Panc1 (cell line): Measurements from ENCODE around the gene NSD1. TPM values are rescaled to one million over a fixed set of nuclear protein-coding genes. Genes with fewer than 3 reads are reported as not detected.

Source experiments
- ATAC-seq: fragments of 200-7000 bp; cut with Tn5 transposase; 2 replicates; pipeline ENCODE4 v1.9.1; 2020; ENCODE audit warnings: mild to moderate bottlenecking, moderate library complexity
- BruUV-seq: library from RNA; stranded (reverse); fragments of 400-500 nt; replicated peaks from 2 replicates; lab custom pipeline; 2021; lab: Mats Ljungman, UMichigan
- CTCF ChIA-PET: fragments of 300-600 bp; sonication (Branson Sonifier 250); formaldehyde crosslinking; loops from one replicate; lab custom pipeline; 2022; ENCODE audit warnings: antibody characterized with exemption; lab: Charles Lee
- POLR2A ChIA-PET: fragments of 300-600 bp; sonication (Branson Sonifier 250); formaldehyde crosslinking; loops from one replicate; lab custom pipeline; 2022; ENCODE audit warnings: antibody characterized with exemption; lab: Charles Lee
- DNase-seq: peaks from one replicate; pipeline ENCODE4 v3.0.0-alpha.2; 2010; ENCODE audit warnings: low read depth, low spot score
- H3K27ac ChIP-seq: 2 replicates; pipeline ENCODE4 v1.5.1; 2011; ENCODE audit warnings: mild to moderate bottlenecking, low read length, inconsistent platforms
- H3K27me3 ChIP-seq: fragments of 200-500 bp; sonication (Bioruptor generic); 2 replicates; pipeline ENCODE4 v1.6.0; 2014; ENCODE audit warnings: low read length, inconsistent platforms; ENCODE audit not compliant: control insufficient read depth, insufficient read depth
- H3K36me3 ChIP-seq: fragments of 200-500 bp; sonication (Bioruptor generic); 2 replicates; pipeline ENCODE4 v1.5.1; 2014; ENCODE audit warnings: inconsistent platforms, mild to moderate bottlenecking, low read length, moderate library complexity; ENCODE audit not compliant: control insufficient read depth, insufficient read depth
- H3K4me1 ChIP-seq: 2 replicates; pipeline ENCODE4 v1.5.1; 2011; ENCODE audit warnings: inconsistent platforms, mild to moderate bottlenecking, low read length, moderate library complexity; ENCODE audit not compliant: control insufficient read depth, insufficient read depth
- H3K4me3 ChIP-seq, 2 experiments: 2 replicates each; pipeline ENCODE4 v1.5.1; 2011 to 2012; ENCODE audit warnings: low read depth in 2 of 2, low read length in 2 of 2, mild to moderate bottlenecking in 2 of 2, inconsistent platforms in 1 of 2, moderate library complexity in 1 of 2
- H3K9me3 ChIP-seq: fragments of 200-500 bp; sonication (Bioruptor generic); 2 replicates; pipeline ENCODE4 v1.5.1; 2014; ENCODE audit warnings: low read depth, mild to moderate bottlenecking, inconsistent platforms, low read length, moderate library complexity; ENCODE audit not compliant: control insufficient read depth, insufficient read depth
- CTCF ChIP-seq: fragments of 450-650 bp; IDR thresholded peaks from 2 replicates; pipeline ENCODE4 v1.5.1; 2017; ENCODE audit warnings: mild to moderate bottlenecking
- POLR2AphosphoS5 ChIP-seq: IDR thresholded peaks from 2 replicates; pipeline ENCODE4 v1.6.1; 2012; ENCODE audit warnings: mild to moderate bottlenecking, low read depth, low read length, moderate library complexity
- REST ChIP-seq, 2 experiments: IDR thresholded peaks; 2 replicates each; pipeline ENCODE4 v1.6.1; 2011 to 2012; ENCODE audit warnings: low read depth in 2 of 2, control low read depth in 1 of 2, low read length in 1 of 2, mild to moderate bottlenecking in 1 of 2, moderate library complexity in 1 of 2; ENCODE audit not compliant: insufficient read depth in 1 of 2
- SIN3A ChIP-seq: IDR thresholded peaks from 2 replicates; pipeline ENCODE4 v1.6.1; 2012; ENCODE audit warnings: low read depth, mild to moderate bottlenecking, low read length, moderate library complexity, borderline replicate concordance; ENCODE audit not compliant: insufficient read depth
- TCF7L2 ChIP-seq: IDR thresholded peaks from 2 replicates; pipeline ENCODE4 v1.6.1; 2011; ENCODE audit warnings: mild to moderate bottlenecking, low read depth, low read length, inconsistent platforms
- in situ Hi-C: cut with HindIII; loops from 2 replicates; pipeline ENCODE4 v1.10.0; 2016; ENCODE audit warnings: low sequenced_read_pairs, low pct_unique_long_range_greater_than_20kb
- intact Hi-C: fragments of 100-400 bp; cut with micrococcal nuclease; formaldehyde crosslinking; loops from one replicate; pipeline ENCODE4 v1.10.0; 2022; ENCODE audit not compliant: unreplicated experiment
- total RNA-seq: library from RNA; stranded (reverse); gene quantifications from one replicate; pipeline ENCODE4 v1.2.1, GENCODE V29; 2021; ENCODE audit not compliant: unreplicated experiment

The NSD1 gene
- total RNA-seq, 1 experiment from 2014 or later = 58.7 TPM

GRCh38 chr5:177317959-177318377 lies 184.4 kb downstream of the NSD1 start:
- no peaks in the 10 kb centered on the region for H3K27me3 ChIP-seq
- no peaks in the 10 kb centered on the region for H3K36me3 ChIP-seq
- no peaks in the 10 kb centered on the region; the same call in 1 of the 2 replicates for H3K4me1 ChIP-seq
- no peak overlapping the region for H3K4me3 ChIP-seq
- H3K9me3 ChIP-seq = no peaks in the 10 kb centered on the region
- ATAC-seq = peak; percentile 81
- H3K27ac ChIP-seq = no peak overlapping the region
- POLR2A ChIA-PET = interaction anchor here (0.8 kb wide), 1 partner anchor 10 kb away, joined by 3 read pairs; no protein-coding TSS in a partner anchor
- DNase-seq = peak; percentile 65
- in situ Hi-C loops (no loop called here), intact Hi-C loops (loop anchor here (10.0 kb wide), 1 partner anchor 137 kb away; no protein-coding TSS in a partner anchor)
- no TSS peak for BruUV-seq
- CTCF ChIA-PET = interaction anchor here (0.6 to 1.7 kb wide), 6 partner anchors 8 to 810 kb away, joined by 3 to 8 read pairs (median 4); no protein-coding TSS in a partner anchor
- TF ChIP-seq POLR2AphosphoS5 (no peak), REST (IDR thresholded peaks at IDR 0.05; ENCODE audit: insufficient read depth in 1 of 2, low read depth in 2 of 2, low read length in 1 of 2) (no peak), TCF7L2 (no peak), CTCF (peak; percentile 97), SIN3A (no peak)

GRCh38 chr5:177319913-177320588 lies 186.5 kb downstream of the NSD1 start:
- in situ Hi-C loops (no loop called here), intact Hi-C loops (loop anchor here (10.0 kb wide), 1 partner anchor 135 kb away; no protein-coding TSS in a partner anchor)
- TF ChIP-seq SIN3A (no peak), CTCF (no peak), REST (IDR thresholded peaks at IDR 0.05; ENCODE audit: insufficient read depth in 1 of 2, low read depth in 2 of 2, low read length in 1 of 2) (no peak), POLR2AphosphoS5 (no peak), TCF7L2 (no peak)
- Histone ChIP-seq H3K4me1 (no peaks in the 10 kb centered on the region; the same call in 1 of the 2 replicates), H3K36me3 (no peaks in the 10 kb centered on the region), H3K27ac (no peak overlapping the region), H3K27me3 (no peaks in the 10 kb centered on the region), H3K9me3 (no peaks in the 10 kb centered on the region), H3K4me3 (no peak overlapping the region)
- BruUV-seq = no TSS peak
- POLR2A ChIA-PET = no interaction called here
- ATAC-seq (no peak), DNase-seq (no peak)
- CTCF ChIA-PET = no interaction called here
